ENCODE results near the gene NOSIP.

GRCh38 chr19:49559928-49560327, 20.4 kb downstream of the NOSIP start:
- TF ChIP-seq CTCF (conservative IDR thresholded peaks at IDR 0.05) (no peak), ZFX (IDR thresholded peaks at IDR 0.05) (no peak)

Data from C4-2B (cell line).